ENCODE data around the gene WWOX.

GRCh38 chr16:79143026-79143425, 1043.6 kb downstream of the WWOX start:
- TF ChIP-seq CTCF (IDR thresholded peaks at IDR 0.05) (no peak), POLR2A (IDR thresholded peaks at IDR 0.05) (no peak), POLR2AphosphoS5 (IDR thresholded peaks at IDR 0.05) (no peak), EP300 (IDR thresholded peaks at IDR 0.05) (no peak)

Measured in gastroesophageal sphincter (tissue), 3 donors.